CD4-positive, alpha-beta T cell treated with Interleukin-21 for 1 hour (primary cell): Measurements from ENCODE around the gene CNNM1.

Experiments used
- DNase-seq: peaks from one replicate; pipeline ENCODE4 v3.0.0-alpha.2; 2020

Gene CNNM1

GRCh38 chr10:99329304-99329553 is at the start of gene CNNM1:
TSS of gene CNNM1 (plus strand) at chr10:99329356. CDS start at chr10:99329388, 32 bp downstream.
- no peak for DNase-seq

- DNase-seq = no peak
These were observed 49.5 kb upstream of the CNNM1 start for GRCh38 chr10:99279626-99280111.

DNA sequence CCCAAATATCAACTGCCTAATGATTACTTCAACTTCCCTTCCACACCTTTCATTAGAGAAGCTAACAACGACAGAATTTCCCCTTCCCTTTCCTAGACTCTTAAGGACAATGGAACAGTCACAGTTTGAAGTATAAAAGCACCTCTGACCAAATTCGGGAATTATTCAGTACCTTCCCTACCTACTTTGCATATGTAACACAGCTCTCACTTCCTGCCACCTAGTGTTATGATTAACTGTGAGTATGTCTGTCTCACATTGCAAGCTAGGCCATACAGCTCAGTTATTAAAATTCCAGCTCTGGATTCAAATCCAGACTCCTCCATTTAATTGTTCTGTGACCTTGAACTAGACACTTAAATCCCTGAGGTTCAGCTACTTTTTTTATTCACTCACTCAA is 48.7 kb upstream of the CNNM1 start:
- DNase-seq = no peak

DNA sequence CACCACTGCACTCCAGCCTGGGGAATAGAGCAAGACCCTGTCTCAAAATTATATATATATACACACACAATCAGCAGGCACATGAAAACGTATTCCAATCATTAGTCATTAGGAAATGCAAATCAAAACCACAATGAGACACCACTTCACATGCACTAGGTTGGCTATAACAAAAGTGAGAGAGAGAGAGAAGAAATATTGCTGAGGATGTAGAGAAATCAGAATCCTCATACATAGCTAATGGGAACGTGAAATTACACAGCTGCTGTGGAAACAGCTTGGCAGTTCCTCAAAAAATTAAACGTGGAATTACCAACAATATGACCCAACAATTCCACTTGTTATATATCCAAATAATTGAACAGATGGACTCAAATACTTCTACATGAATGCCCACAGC is 43.3 kb upstream of the CNNM1 start:
- no peak for DNase-seq

- no peak for DNase-seq
These were observed 38.9 kb upstream of the CNNM1 start for GRCh38 chr10:99290306-99290705.

GRCh38 chr10:99292159-99292558 is 37.0 kb upstream of the CNNM1 start:
- no peak for DNase-seq

DNA sequence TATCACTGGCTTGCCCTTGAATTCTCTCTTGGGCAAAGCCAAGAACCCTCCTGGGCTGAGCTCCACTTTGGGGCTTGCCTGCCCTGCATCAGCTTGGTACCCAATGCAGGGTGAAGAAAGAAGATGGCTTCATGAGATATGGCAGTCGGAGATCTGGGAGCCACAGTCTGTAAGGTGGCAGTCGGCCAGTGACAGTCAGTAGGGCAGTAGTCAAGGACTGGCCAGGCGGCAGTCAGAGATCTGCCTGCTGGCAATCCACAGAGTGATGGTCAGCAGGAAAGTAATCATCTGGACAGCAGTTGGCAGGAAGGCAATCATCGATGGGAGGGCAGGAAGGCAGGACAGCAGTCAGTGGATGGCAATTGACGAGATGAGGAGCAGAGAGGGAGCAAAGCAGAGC is 32.6 kb upstream of the CNNM1 start:
- no peak for DNase-seq

- DNase-seq = no peak
These were observed 32.1 kb upstream of the CNNM1 start for GRCh38 chr10:99297033-99297432.

GRCh38 chr10:99303899-99304861 is 25.0 kb upstream of the CNNM1 start:
- no peak for DNase-seq

DNA sequence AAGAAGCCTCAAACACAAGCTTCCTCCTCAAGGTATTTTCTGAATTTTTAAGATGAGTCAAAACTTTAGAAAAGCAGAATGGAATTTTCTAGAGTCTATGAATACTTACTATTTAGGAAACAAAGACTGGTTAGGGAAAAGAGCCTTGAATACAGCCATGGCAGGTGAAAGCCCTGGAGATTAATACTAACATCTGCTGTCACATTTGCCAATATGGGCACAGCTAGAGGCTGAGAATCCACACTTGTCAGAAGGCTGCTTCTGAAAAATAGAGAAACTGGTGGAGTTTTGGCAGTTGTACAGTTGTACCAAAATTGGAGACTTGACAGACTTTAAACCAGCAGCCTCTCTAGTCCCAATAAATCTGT is 24.3 kb upstream of the CNNM1 start:
- no peak for DNase-seq

GRCh38 chr10:99312501-99312900 is 16.7 kb upstream of the CNNM1 start:
- DNase-seq = no peak

- no peak for DNase-seq
These were observed 13.3 kb upstream of the CNNM1 start for GRCh38 chr10:99315853-99316252.

DNA sequence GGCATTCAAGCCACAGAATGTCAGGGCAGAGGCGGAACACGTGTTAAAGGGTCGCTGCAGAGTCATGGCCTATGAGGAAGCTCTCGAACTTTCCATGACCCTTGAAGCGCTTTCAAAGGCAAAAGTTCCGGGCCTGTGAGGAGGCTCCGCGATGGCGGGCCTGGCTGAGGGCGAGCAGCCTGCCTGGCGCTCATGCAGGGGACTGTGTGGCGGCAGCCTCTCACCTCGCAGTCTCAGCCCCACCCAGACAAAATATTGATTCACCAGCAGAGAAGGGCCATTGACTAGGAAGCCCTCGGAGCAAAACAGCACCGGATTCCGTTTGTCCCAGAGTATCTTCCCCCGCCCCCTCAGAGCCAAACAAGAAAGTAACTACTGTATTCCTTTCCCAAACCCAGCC is 12.8 kb upstream of the CNNM1 start:
- no peak for DNase-seq

DNA sequence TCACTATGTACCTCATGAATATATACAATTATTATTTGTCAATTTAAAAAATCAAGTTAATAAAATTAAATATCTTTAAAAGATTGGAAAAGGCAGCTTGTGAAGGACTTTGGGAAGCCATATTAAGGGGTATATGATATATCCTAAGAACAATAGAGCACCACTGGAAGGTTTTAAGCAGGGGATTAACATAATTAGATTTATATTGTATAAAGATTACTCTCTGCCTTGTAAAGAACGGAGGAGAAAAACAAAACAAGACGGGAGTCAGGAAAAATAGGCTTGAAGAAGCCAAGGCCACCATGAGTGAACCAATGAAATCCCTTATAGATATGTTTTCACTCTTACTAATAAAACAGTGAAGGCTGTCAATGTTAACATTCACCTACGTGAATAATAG is 11.1 kb upstream of the CNNM1 start:
- no peak for DNase-seq

DNA sequence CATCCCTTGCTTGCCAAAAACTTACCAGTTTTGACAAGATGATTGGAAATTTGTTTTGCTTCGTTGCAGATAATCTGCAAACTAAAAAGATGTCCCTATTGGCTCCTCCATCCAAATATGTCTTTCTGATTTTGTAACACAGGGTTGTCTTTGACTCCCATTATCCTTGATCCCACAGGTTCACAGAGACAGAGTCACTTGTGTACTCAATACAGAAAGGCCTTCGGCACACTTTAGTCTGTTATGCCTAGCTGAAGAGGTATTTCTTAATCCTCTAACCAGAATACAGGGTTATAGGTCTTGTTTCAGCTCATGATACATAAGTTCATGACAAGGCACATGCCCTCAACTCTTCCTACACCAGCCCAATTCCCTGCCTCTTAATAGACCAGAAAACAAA is 10.7 kb upstream of the CNNM1 start:
- DNase-seq = no peak

- DNase-seq = no peak
These were observed 3.9 kb upstream of the CNNM1 start for GRCh38 chr10:99325281-99325680.

GRCh38 chr10:99326871-99327270 is 2.3 kb upstream of the CNNM1 start:
- DNase-seq = no peak

DNA sequence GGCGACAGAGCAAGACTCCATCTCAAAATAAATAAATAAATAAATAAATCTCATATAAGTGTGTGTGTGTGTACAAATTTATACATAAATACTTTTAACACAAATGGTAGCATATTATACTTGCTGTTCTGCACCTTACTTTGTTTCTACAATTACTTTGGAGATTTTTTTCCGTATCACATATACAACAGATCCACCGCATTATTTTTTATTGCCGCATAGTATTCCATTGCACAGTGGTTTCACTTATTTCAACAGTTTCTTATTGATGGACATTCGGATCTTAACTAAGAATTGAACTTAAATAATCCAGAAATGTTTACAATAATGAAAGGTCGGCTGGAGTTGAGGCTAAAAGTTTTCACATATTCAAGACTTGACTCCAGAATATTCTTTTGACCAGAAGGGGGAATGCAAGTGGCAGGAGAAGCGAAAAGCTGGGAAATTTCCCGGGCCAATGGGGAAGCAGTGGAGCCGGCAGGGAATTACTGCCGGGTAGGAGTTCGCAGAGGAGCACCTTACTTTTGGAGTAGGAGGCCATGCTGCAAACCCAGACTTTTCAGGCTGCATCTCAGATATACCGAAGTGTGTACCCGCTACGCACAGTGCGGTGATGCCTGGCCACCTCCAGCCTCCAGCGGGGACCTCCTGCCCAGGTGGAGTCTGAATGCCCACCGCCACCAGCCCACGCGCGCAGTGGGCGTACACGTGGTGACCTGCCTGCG is 415 bp upstream of the CNNM1 start:
- DNase-seq = no peak

DNA sequence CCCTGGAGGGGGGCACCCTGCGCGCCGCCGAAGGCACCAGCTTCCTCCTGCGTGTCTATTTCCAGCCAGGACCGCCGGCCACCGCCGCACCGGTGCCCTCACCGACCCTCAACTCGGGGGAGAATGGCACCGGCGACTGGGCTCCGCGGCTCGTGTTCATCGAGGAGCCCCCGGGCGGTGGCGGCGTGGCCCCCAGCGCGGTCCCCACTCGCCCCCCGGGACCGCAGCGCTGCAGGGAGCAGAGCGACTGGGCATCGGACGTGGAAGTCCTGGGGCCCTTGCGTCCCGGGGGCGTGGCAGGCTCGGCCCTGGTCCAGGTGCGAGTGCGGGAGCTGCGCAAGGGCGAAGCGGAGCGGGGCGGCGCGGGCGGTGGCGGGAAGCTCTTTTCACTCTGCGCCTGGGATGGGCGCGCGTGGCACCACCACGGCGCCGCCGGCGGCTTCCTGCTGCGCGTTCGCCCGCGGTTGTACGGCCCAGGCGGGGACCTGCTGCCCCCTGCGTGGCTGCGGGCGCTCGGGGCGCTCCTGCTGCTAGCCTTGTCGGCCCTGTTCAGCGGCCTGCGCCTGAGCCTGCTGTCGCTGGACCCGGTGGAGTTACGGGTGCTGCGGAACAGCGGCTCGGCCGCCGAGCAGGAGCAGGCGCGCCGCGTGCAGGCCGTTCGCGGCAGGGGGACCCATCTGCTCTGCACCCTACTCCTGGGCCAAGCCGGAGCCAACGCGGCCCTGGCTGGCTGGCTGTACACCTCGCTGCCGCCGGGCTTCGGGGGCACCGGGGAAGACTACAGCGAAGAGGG is 594 bp downstream of the CNNM1 start:
- DNase-seq = no peak

DNA sequence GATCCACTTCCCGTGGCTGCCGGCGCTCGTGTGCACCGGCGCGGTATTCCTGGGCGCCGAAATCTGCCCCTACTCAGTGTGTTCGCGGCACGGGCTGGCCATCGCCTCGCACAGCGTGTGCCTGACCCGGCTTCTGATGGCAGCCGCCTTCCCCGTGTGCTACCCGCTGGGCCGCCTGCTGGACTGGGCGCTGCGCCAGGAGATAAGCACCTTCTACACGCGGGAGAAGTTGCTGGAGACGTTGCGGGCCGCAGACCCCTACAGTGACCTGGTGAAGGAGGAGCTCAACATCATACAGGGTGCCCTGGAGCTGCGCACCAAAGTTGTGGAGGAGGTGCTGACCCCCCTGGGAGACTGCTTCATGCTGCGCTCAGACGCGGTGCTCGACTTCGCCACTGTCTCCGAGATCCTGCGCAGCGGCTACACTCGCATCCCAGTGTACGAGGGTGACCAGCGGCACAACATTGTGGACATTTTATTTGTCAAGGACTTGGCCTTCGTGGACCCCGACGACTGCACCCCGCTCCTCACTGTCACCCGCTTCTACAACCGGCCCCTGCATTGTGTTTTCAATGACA is 1.3 kb downstream of the CNNM1 start:
- DNase-seq = no peak

GRCh38 chr10:99331207-99331803 is 2.1 kb downstream of the CNNM1 start:
- no peak for DNase-seq

GRCh38 chr10:99337311-99337811 is 8.2 kb downstream of the CNNM1 start:
- no peak for DNase-seq

GRCh38 chr10:99337901-99338300 is 8.7 kb downstream of the CNNM1 start:
- no peak for DNase-seq
